HG03457 (cell line): ENCODE results near the gene ADARB2.

Source experiments
- ATAC-seq: cut with Tn5 transposase; IDR thresholded peaks from one replicate; pipeline ENCODE4 v1.9.1; 2021; ENCODE audit warnings: moderate number of reproducible peaks; ENCODE audit not compliant: unreplicated experiment

Gene ADARB2

DNA sequence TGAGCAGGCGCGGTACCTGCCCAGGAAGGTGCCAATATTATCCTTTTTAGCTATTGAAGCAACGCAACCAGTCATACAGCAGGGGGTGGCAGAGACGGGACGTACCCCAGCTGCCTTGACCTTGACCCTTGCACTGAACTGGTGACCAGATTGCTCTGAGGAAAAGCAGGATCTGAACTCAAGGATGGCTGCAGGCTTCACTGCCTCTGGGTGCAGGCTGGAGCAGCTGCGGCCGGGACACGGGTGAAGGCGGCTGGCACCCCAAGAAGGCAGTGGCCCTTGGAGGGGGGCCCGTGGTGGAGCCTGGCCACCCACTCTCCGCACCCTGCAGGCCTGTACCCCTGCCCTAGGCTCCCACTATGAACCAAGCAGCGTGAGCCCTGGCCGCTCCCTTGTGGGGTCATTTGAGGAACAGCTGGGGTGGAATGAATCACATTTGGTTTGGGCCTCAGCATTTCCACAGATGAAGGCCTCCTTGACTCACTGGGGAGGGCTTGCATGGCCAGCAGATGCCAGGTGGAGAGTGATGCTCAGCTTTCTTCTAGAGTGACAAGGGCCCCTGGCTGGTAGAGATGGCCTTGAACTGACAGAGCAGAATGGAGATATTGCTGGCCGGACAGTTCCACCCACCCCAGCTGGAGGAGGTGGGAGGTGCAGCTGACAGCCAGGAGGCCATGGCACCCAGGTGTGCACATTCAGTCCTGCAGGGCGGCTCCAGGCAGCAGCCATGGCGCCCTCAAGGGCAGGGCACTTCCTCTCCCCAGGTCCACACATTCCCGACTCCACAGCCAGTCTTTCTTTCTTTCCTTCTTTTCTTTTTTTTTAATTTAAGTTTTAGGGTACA lies 462.4 kb downstream of the ADARB2 start:
- ATAC-seq, result no peak

DNA sequence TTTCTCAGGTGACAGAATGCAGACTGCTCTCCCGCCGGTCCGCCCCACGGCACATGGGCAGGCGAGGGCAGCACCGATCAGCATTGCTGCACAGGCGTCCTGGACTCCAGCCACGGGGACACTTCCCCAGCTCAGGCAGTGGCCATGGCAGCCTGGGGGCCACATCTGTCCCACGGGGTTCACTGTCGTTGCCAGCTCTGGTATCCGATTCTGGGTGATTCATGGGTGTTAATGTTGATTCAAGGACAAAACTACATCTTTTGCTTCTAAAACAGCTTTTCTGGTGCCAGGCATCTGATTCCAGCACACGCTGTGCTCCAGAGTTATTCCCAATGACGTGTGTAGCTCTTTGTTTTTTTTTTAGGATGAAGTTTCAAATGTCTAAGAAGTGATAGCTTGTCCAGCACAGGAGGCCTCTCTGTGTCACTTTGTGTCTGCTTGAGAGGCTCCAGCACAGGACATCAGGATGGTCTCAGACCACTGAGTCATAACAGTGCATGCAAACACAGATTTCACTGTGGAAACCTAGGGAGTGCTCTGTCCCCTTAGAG lies 463.1 kb downstream of the ADARB2 start:
- no peak for ATAC-seq

DNA sequence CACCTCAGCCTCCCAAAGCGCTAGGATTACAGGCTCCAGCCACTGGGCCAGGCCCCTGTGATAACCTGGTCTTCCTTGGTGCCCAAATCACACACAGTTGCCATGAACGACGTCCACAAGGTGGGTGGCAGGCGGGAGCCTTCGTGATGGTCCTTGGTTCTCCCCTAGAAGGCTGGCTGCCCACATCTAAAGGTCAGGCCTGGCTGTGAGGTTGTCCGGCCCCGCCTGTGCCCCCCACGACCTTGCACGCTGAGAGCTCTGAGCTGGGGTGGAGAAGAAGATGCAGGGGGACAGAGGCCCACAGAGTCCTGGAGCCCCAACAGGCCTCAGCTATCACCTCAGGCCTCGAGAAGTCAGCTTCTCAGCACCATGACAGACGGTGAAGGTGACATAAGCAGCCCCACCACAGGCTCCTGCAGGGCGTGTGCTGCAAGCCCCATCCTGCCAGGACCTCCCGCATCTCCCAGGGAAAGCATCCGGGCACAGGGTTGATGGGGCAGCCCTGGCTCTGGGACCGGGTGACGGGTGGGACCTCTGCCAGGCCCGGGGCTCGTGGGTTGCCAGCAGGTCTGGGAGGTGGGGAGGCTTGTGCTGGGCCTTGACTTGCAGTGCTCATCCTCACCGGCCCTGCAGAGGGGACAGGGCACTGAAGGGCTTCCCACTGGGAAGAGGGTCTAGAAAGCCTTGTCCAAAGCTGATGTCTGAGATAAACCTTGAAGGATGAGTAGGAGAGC lies 463.8 kb downstream of the ADARB2 start:
- no peak for ATAC-seq

DNA sequence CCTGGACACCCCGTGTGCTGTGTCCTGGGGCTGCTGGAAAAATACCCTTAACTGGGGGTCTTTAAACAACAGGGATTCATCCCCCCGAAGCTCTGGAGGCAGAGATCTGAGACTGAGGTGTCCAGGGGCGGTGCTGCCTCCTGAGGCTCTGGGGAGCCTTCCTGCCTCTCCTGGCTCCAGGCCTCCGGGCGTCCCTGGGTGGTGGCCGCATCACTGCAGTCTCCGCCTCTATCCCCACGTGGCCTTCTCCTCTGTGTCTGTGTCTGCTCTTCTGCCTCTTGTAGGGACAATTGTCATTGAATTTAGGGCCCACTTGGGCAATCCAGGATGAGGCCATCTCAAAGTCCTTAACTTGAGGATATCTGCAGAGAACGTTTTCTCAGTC lies 464.6 kb downstream of the ADARB2 start:
- no peak for ATAC-seq

DNA sequence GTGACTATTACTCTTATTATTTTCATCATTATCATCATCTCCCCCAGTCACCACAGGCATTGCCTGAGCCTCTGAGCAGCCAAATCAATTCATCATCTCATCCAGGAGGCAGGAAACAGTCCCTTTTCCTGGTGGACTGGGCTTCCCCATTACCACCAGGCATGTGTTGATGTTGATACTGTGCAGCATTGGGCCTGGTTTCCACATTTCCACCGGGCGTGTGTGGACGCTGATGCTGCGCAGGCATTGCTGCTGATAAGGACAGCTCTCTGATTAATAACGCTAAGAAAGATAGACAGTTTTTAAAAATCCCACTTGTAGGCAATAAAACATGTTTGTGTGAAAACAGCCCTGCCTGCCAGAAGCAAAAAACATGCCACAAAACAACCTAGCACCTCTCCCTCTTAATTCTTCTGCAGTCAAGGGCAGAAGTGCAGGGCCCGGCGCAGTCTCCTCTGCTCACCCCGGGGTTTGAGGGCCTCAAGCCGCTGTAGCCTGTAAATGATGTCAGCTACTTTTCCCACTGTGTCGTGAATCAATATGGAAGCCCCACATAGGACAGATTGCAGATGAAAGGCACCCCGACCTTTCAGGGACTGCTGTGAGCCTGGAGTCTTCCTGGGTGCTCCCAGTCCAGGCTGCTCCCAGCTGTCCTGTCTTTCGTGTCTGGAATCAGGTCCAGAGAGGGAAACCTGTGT lies 465.1 kb downstream of the ADARB2 start:
- no peak for ATAC-seq

DNA sequence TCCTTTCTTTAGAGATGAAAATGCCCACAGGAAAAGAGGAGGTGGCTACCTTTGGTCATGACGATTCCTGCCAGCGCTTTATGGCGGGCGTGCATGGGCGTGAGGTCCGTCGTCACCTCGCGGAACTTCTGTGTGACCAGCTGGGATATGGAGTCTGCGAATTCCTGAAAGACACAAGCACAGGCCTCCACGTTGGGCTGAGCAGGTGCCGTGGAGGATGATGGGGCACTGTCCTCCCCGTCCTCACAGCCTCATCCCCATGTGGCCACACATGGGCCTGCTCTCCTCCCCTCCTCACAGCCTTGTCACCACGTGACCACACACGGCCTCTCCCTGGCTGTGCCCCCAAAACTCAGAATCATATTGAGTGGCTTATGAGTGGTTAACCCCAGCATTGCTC lies 466.4 kb downstream of the ADARB2 start:
- no peak for ATAC-seq

DNA sequence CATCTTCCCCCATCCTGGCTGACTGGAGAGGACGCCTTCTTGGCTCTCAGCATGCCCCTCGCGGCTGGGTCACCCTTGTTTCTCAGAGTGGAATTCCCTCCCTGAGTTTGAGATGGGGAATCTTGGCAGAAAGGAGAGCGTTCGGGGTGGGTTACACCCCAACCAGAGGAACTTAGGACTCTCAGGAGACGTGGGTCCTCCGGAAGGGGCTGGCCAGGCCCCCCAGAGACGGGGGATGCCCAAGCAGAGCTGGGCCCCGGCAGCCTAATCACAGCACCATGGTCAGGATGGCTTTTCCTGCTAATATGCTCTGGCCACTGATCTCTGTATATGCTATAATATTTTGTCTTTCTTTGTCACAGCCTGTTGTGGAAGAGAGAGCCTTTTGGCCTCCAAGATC lies 466.8 kb downstream of the ADARB2 start:
- ATAC-seq, result no peak

DNA sequence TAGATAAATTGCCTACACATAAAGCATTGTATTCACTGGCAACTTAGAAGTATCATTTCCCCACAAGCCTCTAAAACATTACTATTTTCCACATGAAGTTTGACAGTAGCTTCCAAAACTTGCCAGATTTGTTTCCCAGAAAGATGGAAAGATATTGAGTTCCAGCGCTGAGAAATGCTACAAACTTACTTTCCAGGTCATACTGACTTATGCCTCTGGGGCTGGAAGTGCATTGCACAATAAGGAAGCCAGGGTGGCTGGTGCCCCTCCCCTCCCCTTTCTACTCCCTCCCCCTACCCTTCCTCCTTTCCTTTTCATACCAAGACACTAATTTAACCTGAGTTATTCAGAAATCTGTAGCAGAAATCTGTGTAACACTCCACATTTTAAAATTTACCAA lies 468.5 kb downstream of the ADARB2 start:
- ATAC-seq, result no peak

DNA sequence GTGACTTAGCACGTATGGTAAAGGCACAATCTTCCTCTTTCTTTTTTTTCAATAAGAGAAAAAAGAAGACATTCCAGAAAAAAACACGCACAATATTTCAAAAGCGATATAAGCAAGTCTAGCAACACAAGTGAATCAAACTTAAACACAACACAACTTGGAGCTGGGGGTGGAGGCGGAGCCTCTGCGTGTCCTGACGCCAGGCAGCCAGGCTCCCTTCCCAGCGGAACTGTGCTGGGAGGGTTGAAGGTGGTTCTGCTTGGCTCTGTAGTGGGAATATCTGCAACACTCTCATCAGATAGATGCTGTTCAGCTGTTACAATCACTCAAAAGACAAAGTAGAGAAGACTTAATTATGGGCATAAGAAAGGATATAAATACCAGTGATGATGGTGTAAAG lies 469.8 kb downstream of the ADARB2 start:
- no peak for ATAC-seq

DNA sequence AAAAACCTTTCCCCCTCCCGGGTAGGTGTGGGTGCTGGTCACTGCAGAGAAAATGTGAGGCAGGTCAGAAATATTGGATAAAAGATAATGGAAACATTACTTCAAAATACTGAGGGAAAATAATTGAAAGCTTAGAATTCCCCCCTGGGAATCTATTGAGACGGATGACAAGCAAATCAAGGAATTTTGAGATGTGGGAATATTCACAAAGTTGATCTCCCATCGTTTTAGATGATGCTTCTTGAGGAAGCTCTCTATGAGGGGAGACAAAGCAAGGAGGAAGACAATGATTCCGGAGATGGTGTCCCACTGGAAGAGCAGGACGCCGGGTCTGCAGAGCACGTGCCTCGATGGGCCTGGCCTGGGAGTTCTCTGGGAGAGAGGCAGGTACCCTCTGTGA lies 470.2 kb downstream of the ADARB2 start:
- ATAC-seq, result no peak

DNA sequence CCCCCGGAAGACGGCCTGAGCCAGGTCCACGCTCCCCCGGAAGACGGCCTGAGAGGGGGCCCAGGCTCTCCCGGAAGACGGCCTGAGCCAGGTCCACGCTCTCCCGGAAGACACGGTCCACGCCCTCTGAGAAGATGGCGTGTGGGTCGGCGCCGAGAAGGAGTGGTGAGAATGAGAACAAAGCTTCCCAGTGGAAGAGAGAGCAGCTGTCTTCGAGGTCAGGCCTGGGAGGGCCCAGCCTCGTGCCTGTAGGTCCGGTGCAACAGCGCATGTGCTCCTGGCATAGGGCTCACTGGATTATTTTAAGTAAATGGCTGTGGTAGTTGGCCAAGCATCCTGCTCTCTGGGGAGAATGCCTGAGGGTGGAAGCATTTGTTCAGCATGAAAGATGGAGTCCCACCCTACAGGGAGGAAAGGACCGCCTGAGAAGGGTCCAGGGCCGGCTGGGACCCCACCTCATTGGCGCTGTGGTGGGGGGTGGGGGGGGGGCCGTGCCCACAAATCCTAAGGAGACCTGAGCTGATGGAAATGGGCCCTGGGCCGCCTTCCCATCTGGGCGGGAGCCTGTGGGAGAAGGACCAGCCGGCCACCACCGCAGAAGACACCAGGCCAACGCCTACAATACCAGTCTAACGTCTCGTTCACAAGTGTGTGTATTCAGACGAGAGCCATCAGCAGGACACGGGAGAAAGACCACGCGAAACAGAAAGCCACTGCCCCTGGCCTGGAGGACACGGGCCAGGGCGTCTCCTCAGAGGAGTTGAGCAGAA lies 471.1 kb downstream of the ADARB2 start:
- no peak for ATAC-seq

DNA sequence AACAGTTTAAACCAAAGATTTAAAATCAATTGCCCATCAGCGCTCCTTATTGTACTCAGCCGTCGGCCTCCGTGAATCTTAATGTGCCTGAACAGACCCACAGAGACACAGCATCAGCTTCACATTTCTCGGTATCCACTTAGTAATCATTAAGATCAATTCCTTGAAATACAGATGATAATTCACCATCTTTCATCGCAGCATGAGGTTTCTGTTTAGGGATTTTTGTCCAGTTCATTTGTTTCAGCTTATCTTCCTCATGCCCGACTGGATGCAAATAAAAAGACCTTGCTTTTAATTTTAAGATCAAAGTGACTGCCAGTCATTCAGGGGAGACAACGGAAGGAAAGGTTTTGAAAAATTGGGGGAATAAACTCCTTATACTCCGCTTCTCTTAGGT lies 473.3 kb downstream of the ADARB2 start:
- ATAC-seq, result no peak

DNA sequence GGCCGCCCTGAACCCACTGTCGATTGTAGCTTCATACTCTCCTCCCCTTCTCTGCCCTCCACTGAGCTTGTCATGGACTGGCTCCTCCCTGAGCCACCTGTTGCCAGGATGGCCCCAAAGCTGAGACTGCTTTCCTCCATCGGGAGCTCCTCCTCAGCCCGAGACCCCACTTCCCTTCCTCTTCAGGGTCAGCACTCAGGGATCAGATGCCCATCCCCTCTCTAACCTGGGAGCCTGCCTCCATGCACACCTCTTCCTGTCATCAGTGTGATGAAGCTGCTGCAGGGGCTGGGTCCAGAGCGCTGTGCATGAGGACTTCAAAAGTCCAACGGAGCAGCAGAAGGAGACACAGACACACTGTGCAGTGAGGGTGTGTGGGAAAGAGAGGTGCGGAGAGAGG lies 480.1 kb downstream of the ADARB2 start:
- ATAC-seq, result no peak

DNA sequence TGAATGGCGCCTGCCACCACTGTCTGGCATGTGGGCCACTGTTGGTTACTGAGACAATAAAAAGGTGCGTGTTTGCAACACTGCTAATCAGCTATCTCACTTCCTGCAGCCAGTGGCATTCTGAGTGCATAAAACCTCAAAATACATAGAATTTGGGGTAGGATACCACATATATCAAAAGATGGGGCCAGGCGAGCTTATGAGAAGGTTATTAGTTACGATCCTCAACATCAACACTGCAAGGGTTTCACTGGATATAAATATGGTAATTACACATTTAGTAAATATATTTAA lies 480.9 kb downstream of the ADARB2 start:
- no peak for ATAC-seq

DNA sequence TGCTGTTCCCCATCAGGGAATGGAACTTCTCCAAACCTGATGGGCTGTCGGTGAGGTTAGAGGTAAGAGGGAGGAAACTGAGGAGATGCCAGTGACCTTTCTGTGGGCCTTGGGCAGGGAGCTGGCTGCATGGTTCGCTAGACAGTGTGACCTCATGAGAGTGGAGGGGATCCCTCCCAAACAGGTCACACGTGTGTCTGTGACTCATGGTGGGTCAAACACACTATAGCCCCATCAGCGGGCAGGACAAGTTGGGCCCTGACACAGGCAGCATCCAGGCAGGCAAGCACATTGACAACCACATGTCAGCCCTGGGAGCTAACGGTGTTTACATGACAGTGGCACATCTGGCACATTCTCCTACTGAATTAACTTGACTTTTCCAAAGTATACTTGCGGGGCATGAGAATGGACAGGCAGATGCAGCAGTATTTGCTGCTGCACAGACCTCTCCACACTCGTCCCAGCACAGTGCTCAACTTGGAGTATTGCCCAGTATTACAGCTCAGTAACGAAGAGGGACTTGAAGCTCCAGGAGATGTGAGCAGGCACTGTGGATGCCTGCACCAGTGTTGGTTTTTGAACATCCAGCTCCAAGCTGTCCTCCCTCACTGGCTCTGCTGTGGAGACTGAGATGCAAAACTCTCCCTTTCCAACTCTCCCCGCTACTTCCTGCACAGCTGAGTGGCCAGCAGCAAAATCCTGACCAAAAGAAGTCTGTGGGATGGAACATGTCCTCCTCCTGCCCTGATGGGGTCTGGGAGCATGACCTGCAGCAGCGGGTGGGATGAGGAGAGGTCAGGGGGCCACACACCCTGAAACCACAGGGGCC lies 481.5 kb downstream of the ADARB2 start:
- ATAC-seq, result no peak

DNA sequence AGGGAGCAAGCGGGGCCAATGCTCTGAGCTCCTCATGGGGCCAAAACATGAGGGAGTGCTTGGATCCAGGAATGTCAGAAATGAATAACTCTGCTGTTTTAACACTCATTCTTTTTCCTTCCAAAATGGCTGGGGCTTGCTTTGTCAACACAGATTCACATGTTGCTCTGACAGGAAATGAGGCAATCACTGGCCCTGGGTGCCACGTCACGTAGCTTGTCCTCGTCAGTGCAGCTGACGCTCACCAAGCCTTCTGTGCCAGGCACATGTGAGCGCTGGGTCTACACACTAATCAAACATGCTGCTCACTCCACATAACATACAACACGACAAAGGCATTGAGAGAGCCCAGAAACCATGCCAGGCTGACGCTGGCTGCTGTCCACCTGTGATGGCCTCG lies 482.2 kb downstream of the ADARB2 start:
- ATAC-seq, result no peak

DNA sequence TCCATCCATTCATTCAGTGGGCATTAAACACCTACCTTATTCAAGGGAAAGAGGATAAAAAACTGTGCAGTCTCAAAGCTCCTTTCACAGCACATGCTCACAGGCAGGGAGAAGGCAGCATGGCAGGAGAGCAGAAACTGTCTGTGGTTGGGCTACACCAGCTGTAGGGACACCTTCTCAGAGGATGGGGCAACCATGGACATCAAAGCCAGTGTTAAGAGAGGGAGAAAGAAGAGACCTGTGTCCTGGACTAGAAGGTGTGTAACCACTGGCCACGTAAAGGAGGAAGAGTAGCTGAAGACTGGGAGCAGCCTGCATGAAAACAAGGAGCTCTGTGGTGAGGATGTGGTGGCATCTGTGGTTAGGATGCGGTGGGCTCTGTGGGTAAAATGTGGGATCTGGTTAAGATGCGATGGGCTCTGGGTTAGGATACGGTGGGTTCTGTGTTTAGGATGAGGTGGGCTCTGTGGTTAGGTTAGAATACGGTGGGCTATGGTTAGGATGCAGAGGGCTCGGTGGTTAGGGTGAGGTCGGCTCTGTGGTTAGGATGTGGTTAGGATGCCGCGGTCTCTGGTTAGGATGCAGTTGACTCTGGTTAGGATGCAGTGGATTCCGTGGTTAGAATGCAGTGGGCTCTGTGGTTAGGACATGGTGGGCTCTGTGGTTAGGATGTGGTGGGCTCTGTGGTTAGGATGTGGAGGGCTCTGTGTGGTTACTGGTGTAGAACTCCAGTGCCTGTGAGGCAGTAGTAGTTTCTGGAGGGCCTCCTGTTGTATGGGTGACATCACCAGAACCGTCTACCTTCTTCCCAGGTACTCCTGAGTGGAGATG lies 483.6 kb downstream of the ADARB2 start:
- ATAC-seq, result no peak

DNA sequence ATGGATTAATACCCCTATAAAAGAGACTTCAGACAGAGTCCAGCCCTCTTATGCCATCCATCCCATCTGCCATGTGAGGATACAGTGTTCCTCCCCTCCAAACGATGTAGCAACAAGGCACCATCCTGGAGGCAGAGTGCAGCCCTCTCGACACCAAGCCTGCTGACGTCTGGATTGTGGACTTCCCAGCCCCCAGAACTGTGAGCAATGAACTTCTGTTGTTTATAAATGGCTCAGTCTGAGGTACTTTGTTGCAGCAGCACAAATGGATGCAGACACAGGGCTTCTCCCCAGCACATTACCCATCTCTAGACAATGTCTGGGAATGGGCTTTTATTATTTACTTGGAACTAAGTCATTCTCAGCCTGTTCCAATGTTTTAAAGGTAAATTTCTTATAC lies 485.6 kb downstream of the ADARB2 start:
- no peak for ATAC-seq
